Measurements from ENCODE around the gene GOLGA6L9.
"Not testable (repeated sequence)": the region's sequence is repeated elsewhere in the genome, so short reads cannot be mapped to it uniquely, and the experiment has no call there.

GOLGA6L9 gene

GRCh38 chr15:82429693-82430092 lies at the start of gene GOLGA6L9:
GOLGA6L9 (plus strand) TSS chr15:82429816; CDS start chr15:82430080, 264 bp downstream.
- DNase-seq, result not testable (repeated sequence)

- not testable (repeated sequence) for DNase-seq
These were observed 48.2 kb upstream of the GOLGA6L9 start for GRCh38 chr15:82381330-82381955.

- DNase-seq, result not testable (repeated sequence)
These were observed 42.4 kb upstream of the GOLGA6L9 start for GRCh38 chr15:82387209-82387608.

GRCh38 chr15:82390152-82390551 lies 39.5 kb upstream of the GOLGA6L9 start:
- not testable (repeated sequence) for DNase-seq

- not testable (repeated sequence) for DNase-seq
These were observed 37.5 kb upstream of the GOLGA6L9 start for GRCh38 chr15:82392077-82392476.

GRCh38 chr15:82393671-82394070 lies 35.9 kb upstream of the GOLGA6L9 start:
- DNase-seq, result no peak

- DNase-seq, result not testable (repeated sequence)
These were observed 33.8 kb upstream of the GOLGA6L9 start for GRCh38 chr15:82395788-82396187.

- DNase-seq, result no peak
These were observed 31.8 kb upstream of the GOLGA6L9 start for GRCh38 chr15:82397817-82398216.

GRCh38 chr15:82398785-82399184 lies 30.8 kb upstream of the GOLGA6L9 start:
- no peak for DNase-seq

GRCh38 chr15:82399366-82400103 lies 30.1 kb upstream of the GOLGA6L9 start:
- DNase-seq, result not testable (repeated sequence)

- not testable (repeated sequence) for DNase-seq
These were observed 27.7 kb upstream of the GOLGA6L9 start for GRCh38 chr15:82401918-82402317.

GRCh38 chr15:82402341-82402740 lies 27.3 kb upstream of the GOLGA6L9 start:
- not testable (repeated sequence) for DNase-seq

- not testable (repeated sequence) for DNase-seq
These were observed 23.4 kb upstream of the GOLGA6L9 start for GRCh38 chr15:82406211-82406610.

GRCh38 chr15:82410306-82410705 lies 19.3 kb upstream of the GOLGA6L9 start:
- DNase-seq, result not testable (repeated sequence)

GRCh38 chr15:82411595-82411994 lies 18.0 kb upstream of the GOLGA6L9 start:
- not testable (repeated sequence) for DNase-seq

GRCh38 chr15:82414525-82415191 lies 15.0 kb upstream of the GOLGA6L9 start:
- not testable (repeated sequence) for DNase-seq

GRCh38 chr15:82420516-82420915 lies 9.1 kb upstream of the GOLGA6L9 start:
- not testable (repeated sequence) for DNase-seq

- not testable (repeated sequence) for DNase-seq
These were observed 8.7 kb upstream of the GOLGA6L9 start for GRCh38 chr15:82420966-82421365.

- not testable (repeated sequence) for DNase-seq
These were observed 2.5 kb upstream of the GOLGA6L9 start for GRCh38 chr15:82427117-82427516.

GRCh38 chr15:82445420-82445819 lies 15.8 kb downstream of the GOLGA6L9 start:
- DNase-seq, result not testable (repeated sequence)

- not testable (repeated sequence) for DNase-seq
These were observed 27.7 kb downstream of the GOLGA6L9 start for GRCh38 chr15:82457336-82457735.

GRCh38 chr15:82465629-82466028 lies 36.0 kb downstream of the GOLGA6L9 start:
- not testable (repeated sequence) for DNase-seq

- DNase-seq, result not testable (repeated sequence)
These were observed 38.6 kb downstream of the GOLGA6L9 start for GRCh38 chr15:82468205-82468604.

GRCh38 chr15:82469381-82469780 lies 39.8 kb downstream of the GOLGA6L9 start:
- DNase-seq, result not testable (repeated sequence)
